ENCODE measurements around the gene KRTAP10-8.

KRTAP10-8 gene, protein sequence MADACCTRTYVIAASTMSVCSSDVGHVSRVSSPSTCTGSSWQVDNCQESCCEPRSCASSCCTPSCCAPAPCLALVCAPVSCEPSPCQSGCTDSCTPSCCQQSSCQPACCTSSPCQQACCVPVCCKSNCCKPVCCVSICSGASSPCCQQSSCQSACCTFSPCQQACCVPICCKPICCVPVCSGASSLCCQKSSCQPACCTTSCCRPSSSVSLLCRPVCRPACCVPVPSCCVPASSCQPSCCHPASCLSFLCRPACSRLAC

DNA sequence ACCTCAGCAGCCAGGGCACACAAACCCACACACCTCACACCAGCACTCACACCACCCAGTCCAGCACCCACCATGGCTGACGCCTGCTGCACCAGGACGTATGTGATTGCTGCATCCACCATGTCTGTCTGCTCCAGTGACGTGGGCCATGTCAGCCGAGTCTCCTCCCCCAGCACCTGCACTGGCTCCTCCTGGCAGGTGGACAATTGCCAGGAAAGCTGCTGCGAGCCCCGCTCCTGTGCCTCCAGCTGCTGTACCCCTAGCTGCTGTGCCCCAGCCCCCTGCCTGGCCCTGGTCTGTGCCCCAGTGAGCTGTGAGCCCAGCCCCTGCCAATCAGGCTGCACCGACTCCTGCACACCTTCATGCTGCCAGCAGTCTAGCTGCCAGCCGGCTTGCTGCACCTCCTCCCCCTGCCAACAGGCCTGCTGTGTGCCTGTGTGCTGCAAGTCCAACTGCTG lies at the start of gene KRTAP10-8:
Gene KRTAP10-8, plus strand, starts transcription at position 51 of the 458 bp plus-strand sequence. Its CDS starts 22 bp downstream, at position 73.
- no peak within 1 kb of the TSS for H3K27ac ChIP-seq (ENCODE audit: extremely low read depth, low read depth, low read length)
- no peaks in the 10 kb centered on the region for H3K4me1 ChIP-seq (ENCODE audit: control insufficient read depth, insufficient read depth, low read length)
- no peaks in the 10 kb centered on the region for H3K36me3 ChIP-seq (ENCODE audit: control insufficient read depth in 2 of 2, insufficient read depth in 1 of 2, low read length in 2 of 2)
- no peak for TF ChIP-seq TRIM28 (IDR thresholded peaks at IDR 0.05; ENCODE audit: borderline replicate concordance, low read length)
- TF ChIP-seq REPIN1 (tag by site-specific recombination; IDR thresholded peaks at IDR 0.05; ENCODE audit: low read depth): no peak
- TF ChIP-seq, protein P1, sequence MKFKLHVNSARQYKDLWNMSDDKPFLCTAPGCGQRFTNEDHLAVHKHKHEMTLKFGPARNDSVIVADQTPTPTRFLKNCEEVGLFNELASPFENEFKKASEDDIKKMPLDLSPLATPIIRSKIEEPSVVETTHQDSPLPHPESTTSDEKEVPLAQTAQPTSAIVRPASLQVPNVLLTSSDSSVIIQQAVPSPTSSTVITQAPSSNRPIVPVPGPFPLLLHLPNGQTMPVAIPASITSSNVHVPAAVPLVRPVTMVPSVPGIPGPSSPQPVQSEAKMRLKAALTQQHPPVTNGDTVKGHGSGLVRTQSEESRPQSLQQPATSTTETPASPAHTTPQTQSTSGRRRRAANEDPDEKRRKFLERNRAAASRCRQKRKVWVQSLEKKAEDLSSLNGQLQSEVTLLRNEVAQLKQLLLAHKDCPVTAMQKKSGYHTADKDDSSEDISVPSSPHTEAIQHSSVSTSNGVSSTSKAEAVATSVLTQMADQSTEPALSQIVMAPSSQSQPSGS (tag by site-specific recombination; IDR thresholded peaks at IDR 0.05; ENCODE audit: low read depth): no peak
- no peak for TF ChIP-seq ZNF660 (tag by site-specific recombination; IDR thresholded peaks at IDR 0.05)
- no peak for TF ChIP-seq ZNF433 (tag by site-specific recombination; IDR thresholded peaks at IDR 0.05; ENCODE audit: low read depth)
- TF ChIP-seq, protein P2, sequence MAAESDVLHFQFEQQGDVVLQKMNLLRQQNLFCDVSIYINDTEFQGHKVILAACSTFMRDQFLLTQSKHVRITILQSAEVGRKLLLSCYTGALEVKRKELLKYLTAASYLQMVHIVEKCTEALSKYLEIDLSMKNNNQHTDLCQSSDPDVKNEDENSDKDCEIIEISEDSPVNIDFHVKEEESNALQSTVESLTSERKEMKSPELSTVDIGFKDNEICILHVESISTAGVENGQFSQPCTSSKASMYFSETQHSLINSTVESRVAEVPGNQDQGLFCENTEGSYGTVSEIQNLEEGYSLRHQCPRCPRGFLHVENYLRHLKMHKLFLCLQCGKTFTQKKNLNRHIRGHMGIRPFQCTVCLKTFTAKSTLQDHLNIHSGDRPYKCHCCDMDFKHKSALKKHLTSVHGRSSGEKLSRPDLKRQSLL (tag by site-specific recombination; IDR thresholded peaks at IDR 0.05): no peak
- TF ChIP-seq ZNF133 (tag by site-specific recombination; IDR thresholded peaks at IDR 0.05): no peak
- TF ChIP-seq, protein P3, sequence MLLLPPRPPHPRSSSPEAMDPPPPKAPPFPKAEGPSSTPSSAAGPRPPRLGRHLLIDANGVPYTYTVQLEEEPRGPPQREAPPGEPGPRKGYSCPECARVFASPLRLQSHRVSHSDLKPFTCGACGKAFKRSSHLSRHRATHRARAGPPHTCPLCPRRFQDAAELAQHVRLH (tag by site-specific recombination; IDR thresholded peaks at IDR 0.05): no peak
- no peak for TF ChIP-seq ZNF239 (tag by site-specific recombination; IDR thresholded peaks at IDR 0.05)
- no peak for TF ChIP-seq ZNF830 (tag by site-specific recombination; IDR thresholded peaks at IDR 0.05; ENCODE audit: low read depth)
- TF ChIP-seq ZNF354C (tag by site-specific recombination; IDR thresholded peaks at IDR 0.05; ENCODE audit: borderline replicate concordance, low read depth): no peak
- TF ChIP-seq, protein P4, sequence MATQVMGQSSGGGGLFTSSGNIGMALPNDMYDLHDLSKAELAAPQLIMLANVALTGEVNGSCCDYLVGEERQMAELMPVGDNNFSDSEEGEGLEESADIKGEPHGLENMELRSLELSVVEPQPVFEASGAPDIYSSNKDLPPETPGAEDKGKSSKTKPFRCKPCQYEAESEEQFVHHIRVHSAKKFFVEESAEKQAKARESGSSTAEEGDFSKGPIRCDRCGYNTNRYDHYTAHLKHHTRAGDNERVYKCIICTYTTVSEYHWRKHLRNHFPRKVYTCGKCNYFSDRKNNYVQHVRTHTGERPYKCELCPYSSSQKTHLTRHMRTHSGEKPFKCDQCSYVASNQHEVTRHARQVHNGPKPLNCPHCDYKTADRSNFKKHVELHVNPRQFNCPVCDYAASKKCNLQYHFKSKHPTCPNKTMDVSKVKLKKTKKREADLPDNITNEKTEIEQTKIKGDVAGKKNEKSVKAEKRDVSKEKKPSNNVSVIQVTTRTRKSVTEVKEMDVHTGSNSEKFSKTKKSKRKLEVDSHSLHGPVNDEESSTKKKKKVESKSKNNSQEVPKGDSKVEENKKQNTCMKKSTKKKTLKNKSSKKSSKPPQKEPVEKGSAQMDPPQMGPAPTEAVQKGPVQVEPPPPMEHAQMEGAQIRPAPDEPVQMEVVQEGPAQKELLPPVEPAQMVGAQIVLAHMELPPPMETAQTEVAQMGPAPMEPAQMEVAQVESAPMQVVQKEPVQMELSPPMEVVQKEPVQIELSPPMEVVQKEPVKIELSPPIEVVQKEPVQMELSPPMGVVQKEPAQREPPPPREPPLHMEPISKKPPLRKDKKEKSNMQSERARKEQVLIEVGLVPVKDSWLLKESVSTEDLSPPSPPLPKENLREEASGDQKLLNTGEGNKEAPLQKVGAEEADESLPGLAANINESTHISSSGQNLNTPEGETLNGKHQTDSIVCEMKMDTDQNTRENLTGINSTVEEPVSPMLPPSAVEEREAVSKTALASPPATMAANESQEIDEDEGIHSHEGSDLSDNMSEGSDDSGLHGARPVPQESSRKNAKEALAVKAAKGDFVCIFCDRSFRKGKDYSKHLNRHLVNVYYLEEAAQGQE (tag by site-specific recombination; IDR thresholded peaks at IDR 0.05): no peak
- no peak for TF ChIP-seq ZNF48 (tag by site-specific recombination; IDR thresholded peaks at IDR 0.05)
- TF ChIP-seq ZIC2 (tag by site-specific recombination; IDR thresholded peaks at IDR 0.05): no peak
- TF ChIP-seq ZNF274 (IDR thresholded peaks at IDR 0.05; ENCODE audit: low read length): no peak
- no peak for TF ChIP-seq ZNF274 (tag by site-specific recombination; IDR thresholded peaks at IDR 0.05; ENCODE audit: borderline replicate concordance)
- no peak for TF ChIP-seq ZNF777 (tag by site-specific recombination; IDR thresholded peaks at IDR 0.05; ENCODE audit: borderline replicate concordance)
- TF ChIP-seq ZNF670 (tag by site-specific recombination; IDR thresholded peaks at IDR 0.05; ENCODE audit: low read depth): no peak
- TF ChIP-seq KLF7 (tag by site-specific recombination; IDR thresholded peaks at IDR 0.05; ENCODE audit: borderline replicate concordance): no peak
- TF ChIP-seq ZFP41 (tag by site-specific recombination; IDR thresholded peaks at IDR 0.05; ENCODE audit: borderline replicate concordance): no peak
- CTCF ChIA-PET: no interaction called here
- POLR2A ChIA-PET: no interaction called here
- H3K4me3 ChIP-seq (ENCODE audit: low read depth, low read length): no peak within 1 kb of the TSS
- H3K9me3 ChIP-seq (ENCODE audit: control insufficient read depth, insufficient read depth, low read depth, low read length): no peaks in the 10 kb centered on the region

All from HEK293 (cell line).